SW 1271 (cell line): ENCODE results near the gene ZBTB18.

ENCODE experiments used
- DNase-seq, 2 experiments: peaks; one replicate each; lab custom pipeline; 2025; lab: John Stamatoyannopoulos, UW

ZBTB18 gene

DNA sequence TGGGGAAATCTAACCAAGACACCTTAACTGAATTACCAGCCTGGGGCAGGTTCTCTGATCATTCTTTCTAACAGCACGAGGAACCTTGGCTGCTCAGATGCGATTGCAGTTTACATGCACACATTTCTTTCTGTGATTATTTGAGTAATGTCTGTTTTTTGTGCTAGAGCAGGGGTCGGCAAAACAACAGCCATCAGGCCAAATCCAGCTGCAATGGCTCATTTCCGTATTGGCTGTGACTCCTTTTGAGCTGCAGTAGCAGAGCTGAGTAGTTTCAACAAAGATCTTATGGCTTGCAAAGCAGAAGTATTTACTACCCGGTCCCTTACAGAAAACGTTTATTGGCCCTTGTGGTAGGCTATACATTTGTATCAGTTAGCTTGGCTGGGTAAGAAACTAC lies 37.1 kb downstream of the ZBTB18 start:
- DNase-seq, result no peak

DNA sequence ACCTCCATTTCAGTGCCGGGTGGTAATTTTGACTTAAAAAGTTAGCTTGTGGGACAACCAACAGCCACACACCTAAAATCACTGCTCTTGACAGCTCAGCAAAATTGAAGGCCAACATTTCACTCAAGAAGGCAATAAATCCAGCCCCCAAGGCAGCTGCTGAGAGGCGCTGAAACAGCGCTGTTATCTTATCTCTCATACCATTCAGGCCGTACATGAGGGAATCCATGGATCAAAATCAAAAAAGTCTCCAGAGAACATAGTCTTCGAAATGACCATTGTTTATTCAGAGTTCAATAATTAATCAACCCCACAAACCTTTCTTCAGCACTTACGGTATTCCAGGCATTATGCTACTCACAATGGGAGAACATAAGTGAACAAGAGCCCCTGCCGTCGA lies 38.5 kb downstream of the ZBTB18 start:
- DNase-seq, result no peak

DNA sequence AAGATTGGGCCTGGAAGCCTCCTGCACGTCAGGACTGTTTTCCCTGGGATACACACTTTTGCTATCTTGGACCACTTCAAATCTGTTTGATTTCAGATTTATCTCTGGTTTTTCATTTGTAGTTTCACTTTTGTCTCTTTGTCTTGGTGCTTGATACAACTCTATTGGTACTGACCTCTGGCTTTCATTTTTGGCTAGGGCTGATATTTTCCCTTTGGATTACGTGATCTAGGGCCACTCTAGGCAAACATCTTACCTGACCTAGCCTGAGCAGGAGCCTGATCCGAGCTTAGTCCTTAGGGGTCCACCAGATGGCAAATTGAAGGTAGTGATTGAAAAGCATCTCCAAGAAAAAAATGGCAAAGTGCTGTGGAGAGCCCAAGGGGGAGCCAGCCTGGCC lies 39.6 kb downstream of the ZBTB18 start:
- no peak for DNase-seq

DNA sequence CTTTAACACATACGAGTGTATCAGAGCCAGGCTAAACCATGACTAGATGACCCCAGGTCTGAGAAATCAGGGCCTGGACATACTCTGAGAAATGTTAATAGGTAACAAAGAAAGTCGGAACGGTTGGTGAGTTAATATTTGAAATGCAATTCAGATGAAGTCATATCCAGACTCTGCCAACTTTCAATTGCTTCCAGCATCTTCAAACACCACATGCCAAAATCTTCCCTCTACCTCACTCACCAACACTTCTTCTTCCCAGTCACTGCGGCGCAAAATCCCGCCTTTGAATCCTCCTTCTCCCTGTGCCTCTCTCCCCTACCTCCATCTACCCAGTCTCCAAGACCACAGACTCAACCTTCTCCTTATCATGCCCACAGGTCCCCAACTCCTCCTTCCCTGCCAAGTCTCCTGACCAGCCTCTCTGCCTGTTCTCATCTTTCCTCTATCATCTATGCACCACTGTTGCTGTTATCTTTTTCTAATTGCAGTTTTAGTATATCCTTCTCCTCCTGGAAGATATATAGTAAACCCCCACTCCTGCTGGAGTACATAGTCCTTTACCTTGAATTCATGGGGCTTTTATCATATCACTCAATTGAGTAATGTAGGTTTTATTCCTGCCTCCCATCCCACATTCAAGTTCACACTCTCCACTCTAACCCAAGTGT lies 41.3 kb downstream of the ZBTB18 start:
- no peak for DNase-seq

DNA sequence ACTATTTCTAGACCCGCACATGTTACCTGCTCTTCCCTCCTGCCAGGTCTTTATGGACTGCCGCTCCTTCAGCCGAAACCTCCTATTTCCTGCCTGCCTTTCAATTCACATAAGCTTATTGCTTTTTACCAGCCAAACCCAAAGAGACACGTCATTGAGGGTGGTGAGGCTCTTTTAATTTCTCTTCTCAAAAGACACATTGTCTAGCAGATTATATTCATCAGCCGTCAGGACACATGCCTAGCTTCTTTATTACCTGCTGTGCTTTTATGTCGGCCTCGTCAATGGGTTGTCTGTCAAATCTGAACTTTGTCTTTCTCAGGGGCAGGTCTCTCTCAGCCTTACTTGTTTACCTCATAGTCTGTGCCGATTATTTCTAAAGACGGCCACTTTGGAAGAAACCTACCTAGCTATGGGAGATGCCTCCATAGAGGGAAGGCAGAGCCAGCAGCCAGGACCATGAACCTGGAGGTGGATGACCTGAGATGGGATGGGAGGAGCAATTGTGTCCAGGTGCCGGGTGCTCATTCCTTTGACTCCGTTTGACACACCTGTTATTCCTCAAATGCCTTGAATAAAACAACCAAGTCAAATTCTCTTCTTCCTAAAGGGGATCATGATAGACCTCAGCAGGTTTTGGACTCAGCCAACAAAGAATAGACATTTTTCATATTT lies 42.0 kb downstream of the ZBTB18 start:
- DNase-seq, result no peak

DNA sequence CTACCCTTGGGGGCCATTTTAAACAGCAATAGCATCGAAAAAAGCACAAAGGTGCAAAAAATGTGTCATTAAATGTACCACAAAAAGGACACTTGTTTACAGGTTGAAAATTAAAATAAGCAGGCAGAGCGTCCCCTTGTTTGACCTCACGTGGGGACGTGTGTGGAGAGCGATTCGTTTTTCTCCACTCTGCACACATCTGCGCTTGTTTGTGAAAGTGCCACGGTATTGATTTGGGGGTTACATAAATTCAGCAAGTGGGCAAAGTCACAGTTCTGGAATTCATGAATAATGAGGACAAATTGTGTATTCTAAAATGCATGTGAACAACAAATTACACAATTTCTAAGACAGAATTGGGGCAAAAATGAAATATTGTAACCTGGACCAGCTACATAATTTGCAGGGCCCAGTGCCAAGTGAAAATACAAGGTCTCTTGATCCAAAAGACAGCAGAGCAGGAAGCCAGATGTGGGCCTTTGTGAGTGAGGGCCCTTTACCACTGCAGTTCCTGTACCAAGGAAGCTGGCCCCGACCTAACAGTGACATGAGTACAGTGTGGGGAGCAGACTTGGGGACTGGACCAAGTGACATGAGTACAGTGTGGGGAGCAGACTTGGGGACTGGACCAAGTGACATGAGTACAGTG lies 43.9 kb downstream of the ZBTB18 start:
- DNase-seq, result no peak

DNA sequence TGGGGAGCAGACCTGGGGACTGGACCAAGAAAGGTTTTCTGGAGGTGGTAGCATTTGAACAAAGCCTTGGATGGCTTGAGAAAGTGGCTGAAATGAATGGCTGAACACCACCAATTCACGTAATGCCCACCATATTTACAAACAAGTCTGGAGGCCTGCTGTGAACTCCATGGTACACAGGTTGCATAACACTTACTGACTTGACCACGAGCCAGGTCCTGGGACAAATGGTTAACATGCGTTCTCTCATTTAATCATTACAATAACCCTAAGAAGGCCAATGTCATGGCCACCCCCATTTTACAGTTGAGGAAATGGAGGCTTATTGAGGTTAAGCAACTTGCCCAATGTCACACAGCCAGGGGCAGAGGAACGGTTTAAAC lies 44.4 kb downstream of the ZBTB18 start:
- no peak for DNase-seq

DNA sequence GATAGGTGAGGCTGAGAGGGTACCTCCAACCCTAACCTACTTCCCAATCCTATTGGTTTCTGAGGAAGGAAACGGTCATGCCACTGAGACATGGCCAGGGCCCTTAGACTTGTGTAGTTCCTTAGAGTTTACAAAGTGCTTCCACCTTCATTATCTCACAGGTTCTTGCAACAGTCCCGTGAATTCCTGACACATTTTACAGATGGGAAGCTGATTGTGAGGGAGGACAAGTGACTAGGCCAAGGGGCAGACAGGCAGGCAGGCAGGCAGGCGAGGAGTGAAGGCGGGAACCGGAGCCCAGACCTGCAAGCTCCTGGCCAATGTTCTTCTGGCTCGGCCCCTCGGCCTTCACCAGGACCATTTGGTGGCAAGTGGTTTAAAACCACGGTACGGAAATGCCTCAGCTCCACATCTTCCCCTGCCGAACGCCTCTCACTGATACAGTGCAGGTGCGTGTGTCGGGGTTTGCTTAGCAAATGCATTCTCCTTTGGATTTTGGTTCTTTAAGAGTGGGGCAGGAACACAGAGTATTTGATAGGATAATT lies 45.1 kb downstream of the ZBTB18 start:
- no peak for DNase-seq

DNA sequence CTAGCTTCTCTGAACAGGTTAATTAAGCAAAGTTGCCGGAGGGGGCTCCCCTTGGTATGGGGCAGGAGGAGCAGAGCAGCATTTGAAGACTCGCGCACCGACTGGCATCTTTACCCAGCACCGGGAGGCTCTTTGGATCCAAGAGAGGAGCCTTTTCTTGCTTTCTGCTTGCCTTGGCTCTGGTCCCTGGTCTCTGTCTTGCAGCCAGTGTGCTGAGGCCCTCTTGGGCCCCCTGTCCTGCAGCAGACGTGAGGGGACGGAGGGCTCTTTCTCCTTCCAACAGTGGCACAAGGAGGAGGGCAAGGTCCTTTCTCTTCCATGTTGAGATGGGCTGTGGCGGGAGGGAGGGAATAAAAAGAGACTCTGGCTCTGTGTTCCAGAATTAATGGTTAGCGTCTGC lies 45.6 kb downstream of the ZBTB18 start:
- DNase-seq, result no peak

DNA sequence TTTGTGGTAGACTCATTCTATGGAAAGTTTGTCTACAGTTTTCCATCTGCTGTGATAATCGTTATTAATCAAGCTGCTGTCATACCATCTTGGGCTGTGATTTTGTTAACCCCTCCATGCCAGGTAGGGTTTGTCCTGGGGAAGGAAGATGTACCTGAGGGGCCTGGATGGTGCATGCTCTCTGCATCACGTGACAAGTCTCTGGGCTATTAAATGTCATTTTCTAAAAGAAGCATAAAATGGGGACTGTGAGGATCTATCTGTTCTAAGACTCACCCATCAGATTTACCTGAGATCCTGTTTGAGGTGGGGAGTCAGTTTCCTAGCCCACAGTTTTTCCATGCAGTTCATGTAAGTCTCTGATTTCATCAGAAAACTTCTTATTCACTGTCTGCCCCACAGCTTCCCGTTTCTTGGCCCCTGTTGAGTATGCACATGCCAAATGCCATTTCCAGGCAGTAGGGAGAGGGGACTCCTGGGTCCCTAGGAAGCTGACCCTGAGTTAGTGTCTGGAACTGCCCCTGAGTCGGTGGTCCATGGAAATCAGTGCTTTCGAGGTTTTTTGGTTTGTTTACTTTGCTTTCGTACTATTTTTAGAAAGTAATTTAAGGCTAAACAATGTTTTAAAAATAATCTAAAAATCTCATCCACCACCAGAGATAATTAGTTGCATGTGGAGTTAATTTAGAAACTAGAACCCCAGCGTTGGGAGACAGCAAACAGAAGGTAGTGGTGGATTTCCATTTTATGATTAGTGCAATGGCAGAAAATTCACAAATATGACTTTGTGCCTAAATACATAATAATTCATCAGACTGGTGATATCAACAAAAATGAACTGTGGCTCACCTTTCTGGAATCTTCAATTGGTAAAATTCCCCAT lies 46.7 kb downstream of the ZBTB18 start:
- DNase-seq, result no peak

DNA sequence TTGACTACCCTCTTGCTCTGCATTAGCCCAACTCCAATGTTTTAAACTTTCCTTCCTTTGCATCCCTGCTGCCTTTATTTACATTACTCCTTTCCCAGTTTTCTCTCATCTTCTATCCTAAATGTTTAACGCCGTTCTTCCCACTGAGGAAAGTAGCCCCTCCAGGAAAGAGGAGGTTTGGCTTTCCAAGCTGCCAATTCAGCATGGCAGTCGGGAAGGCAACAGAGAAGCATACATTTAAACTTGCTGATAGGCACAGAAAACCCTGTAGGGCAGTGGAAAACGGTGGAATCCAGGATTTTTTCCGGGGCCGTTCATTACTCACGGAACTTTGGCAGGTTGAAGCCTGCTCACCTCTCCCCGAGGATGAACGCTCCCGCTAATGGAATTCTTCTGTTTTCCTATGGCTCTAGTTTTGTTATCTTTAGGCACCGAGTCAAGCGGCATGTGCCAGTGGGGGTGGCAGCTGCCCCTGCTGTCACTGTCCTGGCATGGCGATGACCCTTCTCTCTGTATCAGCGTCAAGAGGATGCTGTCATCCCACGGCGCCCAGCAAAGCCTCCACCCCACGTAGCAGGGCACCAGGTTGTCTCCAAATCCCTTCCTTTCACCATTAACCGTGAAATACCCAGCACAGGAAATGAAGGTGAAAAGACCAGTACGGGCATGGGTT lies 48.3 kb downstream of the ZBTB18 start:
- no peak for DNase-seq

DNA sequence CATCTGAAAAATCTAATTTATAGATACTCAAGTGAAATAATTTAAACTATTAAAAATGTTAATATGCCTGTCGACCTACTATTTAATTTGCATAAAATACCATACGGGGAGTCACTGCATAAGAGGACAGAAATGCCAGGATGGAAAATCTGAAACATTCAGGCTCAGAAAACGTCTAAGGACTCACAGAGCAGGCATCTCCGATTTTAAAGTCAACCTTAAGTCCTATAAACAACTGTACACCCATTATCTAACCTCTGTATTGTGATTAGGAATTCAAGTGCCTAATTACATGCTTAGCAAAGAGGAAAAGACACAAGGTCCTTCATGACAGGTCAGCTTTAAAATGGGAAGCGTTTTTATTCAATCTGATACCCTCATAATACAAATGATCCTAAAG lies 49.2 kb downstream of the ZBTB18 start:
- DNase-seq, result no peak

DNA sequence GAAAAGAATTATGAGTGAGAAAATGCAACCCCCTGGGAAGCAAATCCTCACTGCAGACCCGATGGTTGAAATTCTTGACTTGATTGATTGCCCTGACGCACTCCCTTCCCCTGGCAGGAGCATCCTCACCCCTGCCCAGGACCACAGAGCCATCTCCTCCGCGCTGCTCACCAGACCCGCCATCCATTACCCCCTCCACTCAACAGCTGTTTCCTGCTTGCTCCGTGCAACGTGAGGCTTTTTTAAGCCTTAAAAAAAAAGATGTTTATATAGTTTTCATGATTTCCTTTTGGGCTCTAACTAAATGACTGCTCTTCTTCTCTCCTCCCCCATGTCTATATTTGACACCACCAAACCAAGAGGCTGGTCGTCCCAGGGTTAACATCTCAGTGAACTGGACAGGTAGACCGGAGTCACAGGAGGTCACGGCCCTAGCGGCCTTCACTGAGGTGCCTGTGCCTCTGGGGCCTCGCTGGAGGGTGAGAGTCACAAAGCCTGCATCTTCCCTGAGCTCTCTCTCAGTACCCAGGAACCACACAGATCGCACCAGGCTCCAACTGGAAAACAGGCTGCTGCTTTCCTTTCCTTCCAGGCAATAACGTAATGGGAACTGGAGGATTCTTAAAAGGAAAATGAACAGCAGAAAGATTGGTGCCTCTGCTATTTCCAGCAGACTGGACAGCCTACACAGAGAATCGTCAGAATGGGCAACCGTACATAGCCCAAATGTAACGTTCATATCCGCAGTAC lies 49.8 kb downstream of the ZBTB18 start:
- DNase-seq, result no peak

DNA sequence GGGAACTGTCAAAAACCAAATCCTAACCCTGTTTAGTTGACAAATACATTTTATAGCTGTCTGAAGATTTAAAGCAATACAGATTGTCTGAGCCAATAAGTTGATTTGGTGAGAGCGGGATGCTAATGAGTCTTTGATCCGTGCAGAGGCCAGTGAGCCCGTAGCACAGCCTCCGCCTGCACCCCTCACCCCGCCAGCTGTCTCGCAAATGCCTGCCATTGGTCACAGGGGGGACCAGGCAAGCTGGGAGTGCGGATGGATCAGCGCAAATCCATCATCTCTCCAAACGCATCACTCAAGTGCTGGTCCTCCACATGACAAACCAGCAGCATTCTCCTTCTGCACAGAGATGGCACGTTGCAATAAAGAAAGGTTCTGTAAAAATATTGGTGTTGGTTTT lies 51.0 kb downstream of the ZBTB18 start:
- no peak for DNase-seq

DNA sequence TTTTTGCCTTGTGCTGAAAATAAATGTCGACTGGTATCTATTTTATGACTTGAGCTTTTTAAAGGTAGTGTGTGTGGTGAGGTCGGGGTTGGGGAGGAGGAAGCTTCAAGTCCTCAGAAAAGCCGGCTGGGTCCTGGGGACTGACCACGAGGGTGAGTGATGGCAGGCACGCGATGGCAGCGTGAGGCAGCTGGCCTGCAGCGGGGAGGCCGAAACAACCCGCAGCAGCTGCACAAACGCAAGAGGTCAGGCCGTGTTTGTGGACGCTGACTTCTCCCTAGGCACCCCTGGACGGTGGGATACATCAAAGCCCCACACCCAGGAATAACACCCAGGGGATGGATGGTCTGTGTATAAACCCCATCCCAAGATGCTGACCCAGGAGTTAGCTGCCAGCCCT lies 51.4 kb downstream of the ZBTB18 start:
- no peak for DNase-seq

DNA sequence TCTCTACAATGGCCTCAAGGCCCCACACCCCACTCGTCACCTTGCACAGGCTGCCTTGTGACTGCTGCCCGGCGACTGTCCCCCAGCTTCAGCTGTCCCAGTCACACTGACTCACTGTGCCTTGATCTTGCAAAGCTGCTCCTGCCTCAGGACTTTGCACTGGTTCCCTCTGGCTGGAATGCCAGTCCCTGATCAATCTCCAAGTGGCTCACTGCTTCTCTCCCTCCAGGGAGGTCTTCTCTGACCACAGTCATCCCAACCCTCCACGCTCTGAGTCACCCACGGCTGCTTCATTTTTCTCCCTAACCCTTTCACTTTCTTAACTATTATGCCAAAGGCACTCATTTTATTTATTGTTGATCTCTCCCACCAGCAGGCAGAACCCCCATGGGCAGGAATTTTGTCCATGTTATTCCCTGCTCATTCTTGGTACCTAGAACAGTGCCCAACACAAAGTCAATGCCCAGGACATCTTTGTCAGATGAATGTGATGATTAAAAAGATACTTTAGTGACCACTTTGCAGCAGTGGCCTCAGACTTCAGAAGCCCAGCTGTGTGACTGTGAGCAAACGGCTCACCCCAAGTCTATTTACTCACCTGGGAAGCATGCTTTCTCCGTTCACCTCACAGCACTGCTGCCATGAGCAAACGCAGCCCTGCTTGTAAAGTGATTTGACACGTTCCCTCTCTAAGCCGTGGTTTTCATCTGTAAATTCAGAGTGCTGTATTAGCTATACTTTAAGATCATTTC lies 53.4 kb downstream of the ZBTB18 start:
- DNase-seq, result no peak

DNA sequence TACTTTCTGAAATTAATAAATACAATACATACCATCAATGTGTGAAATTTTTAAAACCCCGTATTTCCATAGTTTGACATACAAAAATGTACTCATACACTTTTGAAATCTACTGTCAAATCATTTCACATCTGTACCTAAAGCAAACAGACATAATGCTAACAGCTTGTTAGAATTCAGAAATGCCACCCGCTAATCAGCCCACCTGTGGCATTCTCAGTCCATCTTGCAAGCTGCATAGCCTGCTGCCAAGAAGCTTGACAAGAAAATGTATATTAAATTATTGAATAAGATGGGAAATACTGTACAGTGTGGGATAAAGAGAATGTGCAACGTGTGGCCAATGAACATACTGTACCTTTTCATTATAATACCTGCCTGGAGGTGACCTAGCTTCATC lies 55.1 kb downstream of the ZBTB18 start:
- no peak for DNase-seq
